ENCODE data around the gene GUCA2A.

GRCh38 chr1:42128964-42129363, 35.6 kb downstream of the GUCA2A start:
- TF ChIP-seq CTCF (IDR thresholded peaks at IDR 0.05) (no peak), POLR2A (IDR thresholded peaks at IDR 0.05) (no peak)

Data from transverse colon (tissue), 3 donors.